ENCODE results near the gene TEX2. TPM values are rescaled to one million over a fixed set of nuclear protein-coding genes. Genes with fewer than 3 reads are reported as not detected.

Gene TEX2
- total RNA-seq, 1 experiment from 2014 or later = 20.1 TPM

GRCh38 chr17:64173646-64174045 is 89.4 kb downstream of the TEX2 start:
- no TSS peak for BruUV-seq (replicated peaks)
- TF ChIP-seq, protein P1, sequence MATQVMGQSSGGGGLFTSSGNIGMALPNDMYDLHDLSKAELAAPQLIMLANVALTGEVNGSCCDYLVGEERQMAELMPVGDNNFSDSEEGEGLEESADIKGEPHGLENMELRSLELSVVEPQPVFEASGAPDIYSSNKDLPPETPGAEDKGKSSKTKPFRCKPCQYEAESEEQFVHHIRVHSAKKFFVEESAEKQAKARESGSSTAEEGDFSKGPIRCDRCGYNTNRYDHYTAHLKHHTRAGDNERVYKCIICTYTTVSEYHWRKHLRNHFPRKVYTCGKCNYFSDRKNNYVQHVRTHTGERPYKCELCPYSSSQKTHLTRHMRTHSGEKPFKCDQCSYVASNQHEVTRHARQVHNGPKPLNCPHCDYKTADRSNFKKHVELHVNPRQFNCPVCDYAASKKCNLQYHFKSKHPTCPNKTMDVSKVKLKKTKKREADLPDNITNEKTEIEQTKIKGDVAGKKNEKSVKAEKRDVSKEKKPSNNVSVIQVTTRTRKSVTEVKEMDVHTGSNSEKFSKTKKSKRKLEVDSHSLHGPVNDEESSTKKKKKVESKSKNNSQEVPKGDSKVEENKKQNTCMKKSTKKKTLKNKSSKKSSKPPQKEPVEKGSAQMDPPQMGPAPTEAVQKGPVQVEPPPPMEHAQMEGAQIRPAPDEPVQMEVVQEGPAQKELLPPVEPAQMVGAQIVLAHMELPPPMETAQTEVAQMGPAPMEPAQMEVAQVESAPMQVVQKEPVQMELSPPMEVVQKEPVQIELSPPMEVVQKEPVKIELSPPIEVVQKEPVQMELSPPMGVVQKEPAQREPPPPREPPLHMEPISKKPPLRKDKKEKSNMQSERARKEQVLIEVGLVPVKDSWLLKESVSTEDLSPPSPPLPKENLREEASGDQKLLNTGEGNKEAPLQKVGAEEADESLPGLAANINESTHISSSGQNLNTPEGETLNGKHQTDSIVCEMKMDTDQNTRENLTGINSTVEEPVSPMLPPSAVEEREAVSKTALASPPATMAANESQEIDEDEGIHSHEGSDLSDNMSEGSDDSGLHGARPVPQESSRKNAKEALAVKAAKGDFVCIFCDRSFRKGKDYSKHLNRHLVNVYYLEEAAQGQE (IDR thresholded peaks at IDR 0.05; ENCODE audit: insufficient read depth in 1 of 2, low read depth in 2 of 2, low read length in 1 of 2) = no peak
- TF ChIP-seq POLR2AphosphoS5 (IDR thresholded peaks at IDR 0.05; ENCODE audit: low read depth, low read length) (no peak), SIN3A (IDR thresholded peaks at IDR 0.05; ENCODE audit: borderline replicate concordance, insufficient read depth, low read depth, low read length) (no peak), TCF7L2 (IDR thresholded peaks at IDR 0.05; ENCODE audit: low read depth, low read length) (no peak), CTCF (IDR thresholded peaks at IDR 0.05) (no peak)
- ATAC-seq (no peak), DNase-seq (ENCODE audit: low read depth, low spot score) (no peak)
- Histone ChIP-seq H3K36me3 (ENCODE audit: control insufficient read depth, insufficient read depth, low read length) (no peaks in the 10 kb centered on the region), H3K4me3 (ENCODE audit: low read depth in 2 of 2, low read length in 2 of 2) (no peak overlapping the region), H3K4me1 (ENCODE audit: control insufficient read depth, insufficient read depth, low read length) (no peaks in the 10 kb centered on the region), H3K27me3 (ENCODE audit: control insufficient read depth, insufficient read depth, low read length) (no peaks in the 10 kb centered on the region), H3K27ac (ENCODE audit: low read length) (no peak overlapping the region), H3K9me3 (ENCODE audit: control insufficient read depth, insufficient read depth, low read depth, low read length) (no peaks in the 10 kb centered on the region)
- intact Hi-C loops (cut with micrococcal nuclease; ENCODE audit: unreplicated experiment) (no loop called here), in situ Hi-C loops (cut with HindIII; ENCODE audit: low pct_unique_long_range_greater_than_20kb, low sequenced_read_pairs) (no loop called here)
- ChIA-PET CTCF (no interaction called here), POLR2A (no interaction called here)

- no peaks in the 10 kb centered on the region for H3K4me1 ChIP-seq (ENCODE audit: control insufficient read depth, insufficient read depth, low read length)
- POLR2A ChIA-PET = no interaction called here
- no peaks in the 10 kb centered on the region for H3K27me3 ChIP-seq (ENCODE audit: control insufficient read depth, insufficient read depth, low read length)
- no peak overlapping the region for H3K4me3 ChIP-seq (ENCODE audit: low read depth in 2 of 2, low read length in 2 of 2)
- intact Hi-C loops (cut with micrococcal nuclease; ENCODE audit: unreplicated experiment) = no loop called here
- H3K27ac ChIP-seq (ENCODE audit: low read length) = no peak overlapping the region
- ATAC-seq = no peak
- TF ChIP-seq POLR2AphosphoS5 (IDR thresholded peaks at IDR 0.05; ENCODE audit: low read depth, low read length) (no peak), SIN3A (IDR thresholded peaks at IDR 0.05; ENCODE audit: borderline replicate concordance, insufficient read depth, low read depth, low read length) (no peak), TCF7L2 (IDR thresholded peaks at IDR 0.05; ENCODE audit: low read depth, low read length) (no peak), CTCF (IDR thresholded peaks at IDR 0.05) (no peak)
- TF ChIP-seq, protein P1 (IDR thresholded peaks at IDR 0.05; ENCODE audit: insufficient read depth in 1 of 2, low read depth in 2 of 2, low read length in 1 of 2) = no peak
- no peaks in the 10 kb centered on the region for H3K36me3 ChIP-seq (ENCODE audit: control insufficient read depth, insufficient read depth, low read length)
- in situ Hi-C loops (cut with HindIII; ENCODE audit: low pct_unique_long_range_greater_than_20kb, low sequenced_read_pairs) = no loop called here
- H3K9me3 ChIP-seq (ENCODE audit: control insufficient read depth, insufficient read depth, low read depth, low read length) = no peaks in the 10 kb centered on the region
- BruUV-seq (replicated peaks) = no TSS peak
- DNase-seq (ENCODE audit: low read depth, low spot score) = no peak
- CTCF ChIA-PET = no interaction called here
These were observed 90.5 kb downstream of the TEX2 start for GRCh38 chr17:64172510-64172909.

Measured in Panc1 (cell line).